LNCAP (cell line): Measurements from ENCODE around the gene C12orf54.

ENCODE experiments used
- TF ChIP-seq, protein P1 (sequence below): fragments of 450-650 bp; IDR thresholded peaks from 2 replicates; pipeline ENCODE4 v1.5.1; 2017; ENCODE audit warnings: mild to moderate bottlenecking

Gene C12orf54

GRCh38 chr12:48489012-48489411 is 6.7 kb downstream of the C12orf54 start:
- TF ChIP-seq, protein P1, sequence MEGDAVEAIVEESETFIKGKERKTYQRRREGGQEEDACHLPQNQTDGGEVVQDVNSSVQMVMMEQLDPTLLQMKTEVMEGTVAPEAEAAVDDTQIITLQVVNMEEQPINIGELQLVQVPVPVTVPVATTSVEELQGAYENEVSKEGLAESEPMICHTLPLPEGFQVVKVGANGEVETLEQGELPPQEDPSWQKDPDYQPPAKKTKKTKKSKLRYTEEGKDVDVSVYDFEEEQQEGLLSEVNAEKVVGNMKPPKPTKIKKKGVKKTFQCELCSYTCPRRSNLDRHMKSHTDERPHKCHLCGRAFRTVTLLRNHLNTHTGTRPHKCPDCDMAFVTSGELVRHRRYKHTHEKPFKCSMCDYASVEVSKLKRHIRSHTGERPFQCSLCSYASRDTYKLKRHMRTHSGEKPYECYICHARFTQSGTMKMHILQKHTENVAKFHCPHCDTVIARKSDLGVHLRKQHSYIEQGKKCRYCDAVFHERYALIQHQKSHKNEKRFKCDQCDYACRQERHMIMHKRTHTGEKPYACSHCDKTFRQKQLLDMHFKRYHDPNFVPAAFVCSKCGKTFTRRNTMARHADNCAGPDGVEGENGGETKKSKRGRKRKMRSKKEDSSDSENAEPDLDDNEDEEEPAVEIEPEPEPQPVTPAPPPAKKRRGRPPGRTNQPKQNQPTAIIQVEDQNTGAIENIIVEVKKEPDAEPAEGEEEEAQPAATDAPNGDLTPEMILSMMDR: no peak

- TF ChIP-seq, protein P1: no peak
Measured at GRCh38 chr12:48508987-48509386, 26.7 kb downstream of the C12orf54 start.

GRCh38 chr12:48510111-48510510 is 27.8 kb downstream of the C12orf54 start:
- TF ChIP-seq, protein P1: no peak

- TF ChIP-seq, protein P1: no peak
Measured at GRCh38 chr12:48512855-48513254, 30.6 kb downstream of the C12orf54 start.

GRCh38 chr12:48514728-48515127 is 32.4 kb downstream of the C12orf54 start:
- TF ChIP-seq, protein P1: no peak

DNA sequence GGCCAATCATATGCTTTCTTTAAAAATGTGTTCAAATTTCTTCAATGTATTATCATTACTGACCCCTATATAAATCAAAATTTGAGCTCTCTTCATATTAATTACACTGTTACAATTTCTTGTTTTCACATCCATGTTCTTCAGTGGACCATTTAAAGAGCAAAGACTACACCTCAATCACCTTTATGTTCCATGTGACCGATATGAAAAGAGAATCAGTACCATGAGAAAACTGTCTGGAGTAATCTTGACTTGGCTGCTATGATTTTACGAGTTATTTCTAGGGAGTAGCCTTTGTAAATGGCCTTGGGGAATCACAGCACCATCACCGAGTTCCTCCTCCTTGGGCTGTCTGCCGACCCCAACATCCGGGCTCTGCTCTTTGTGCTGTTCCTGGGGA is 43.0 kb downstream of the C12orf54 start, which contains the start of gene OR8S1:
Gene OR8S1 (plus strand): TSS at position 301 of the 400 bp plus-strand sequence. CDS start 0 bp downstream, at position 301.
- TF ChIP-seq, protein P1: no peak

DNA sequence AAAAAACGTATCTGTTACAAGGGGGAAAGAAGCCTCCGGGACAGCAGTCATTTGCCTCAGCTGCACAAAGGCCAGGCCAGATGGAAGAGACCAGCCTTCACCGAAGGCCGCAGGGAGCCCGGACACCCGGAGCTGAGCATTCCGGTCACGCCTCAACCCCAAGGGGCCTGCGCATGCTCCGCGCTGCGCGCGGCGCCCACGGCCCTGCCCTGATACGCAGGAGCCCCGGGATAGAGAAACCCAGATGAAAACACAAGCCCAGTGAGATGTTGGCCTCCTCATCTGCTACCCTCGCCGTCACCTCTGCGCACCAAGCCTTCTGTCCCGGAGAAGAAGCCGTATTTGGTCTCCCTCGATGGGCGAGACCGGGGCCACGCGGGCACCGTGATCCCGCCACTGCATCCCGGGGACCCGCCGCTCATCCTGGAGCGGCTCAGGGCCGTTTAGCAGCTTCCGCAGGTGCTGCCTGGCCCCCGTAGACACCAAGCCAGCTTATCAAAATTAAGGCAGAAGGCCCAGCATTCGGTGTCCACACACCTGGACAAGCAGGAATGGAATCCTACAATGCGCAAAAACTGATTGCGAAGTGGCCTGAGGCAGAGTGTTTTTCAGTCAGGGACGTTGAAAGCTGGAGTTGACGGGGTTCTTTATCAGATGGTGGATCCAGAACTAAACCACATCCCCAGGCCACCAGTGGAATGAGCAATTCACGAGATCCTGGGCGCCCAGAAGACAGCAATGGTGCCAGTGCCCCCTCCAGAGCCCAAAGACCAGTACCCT is 45.8 kb downstream of the C12orf54 start:
- TF ChIP-seq, protein P1: no peak

GRCh38 chr12:48532601-48533000 is 50.3 kb downstream of the C12orf54 start:
- TF ChIP-seq, protein P1: no peak
